B cell (primary cell): ENCODE measurements around the gene TRIM66. TPM values are rescaled to one million over a fixed set of nuclear protein-coding genes. Genes with fewer than 3 reads are reported as not detected.

ENCODE experiments used
- ATAC-seq: fragments of 200-7000 bp; cut with Tn5 transposase; one replicate; pipeline ENCODE4 v1.10.0; 2021; ENCODE audit warnings: low read depth, mild to moderate bottlenecking, moderate number of reproducible peaks, moderate library complexity
- CTCF ChIA-PET: fragments of 350-600 bp; sonication (Branson Sonifier 250); formaldehyde crosslinking; loops from one replicate; lab custom pipeline; 2021; ENCODE audit warnings: antibody characterized with exemption, inconsistent platforms; lab: Charles Lee
- POLR2A ChIA-PET: fragments of 350-600 bp; sonication (Branson Sonifier 250); formaldehyde crosslinking; loops from one replicate; lab custom pipeline; 2021; ENCODE audit warnings: antibody characterized with exemption; lab: Charles Lee
- DNase-seq: peaks from one replicate; pipeline ENCODE4 v3.0.0; 2013
- H2AFZ ChIP-seq: 2 replicates; pipeline ENCODE4 v1.6.1; 2012; ENCODE audit warnings: mild to moderate bottlenecking, low read depth, low read length; ENCODE audit not compliant: insufficient read depth, poor library complexity, severe bottlenecking
- H3K27ac ChIP-seq, 2 donors: 1 replicate in 1 of 2; 2 replicates in 1 of 2; pipeline ENCODE4 v1.5.1; 2012 to 2013; ENCODE audit warnings: low read length in 2 of 2, mild to moderate bottlenecking in 2 of 2, moderate library complexity in 1 of 2
- H3K27me3 ChIP-seq, 4 experiments: fragments of 200-600 bp in 1 of 4; sonication (generic) in 1 of 4; replicated peaks in 1 of 4; 1 replicate in 2 of 4; 2 replicates in 2 of 4; pipeline versions ENCODE4 v1.6.1 to v1.7.0; 2013 to 2016; ENCODE audit warnings: low read length in 3 of 4, mild to moderate bottlenecking in 2 of 4, mixed read lengths in 1 of 4, moderate library complexity in 1 of 4; ENCODE audit not compliant: insufficient read depth in 4 of 4, control insufficient read depth in 3 of 4; ENCODE audit errors: control extremely low read depth in 1 of 4
- H3K36me3 ChIP-seq, 2 experiments: replicated peaks in 1 of 2; 1 replicate in 1 of 2; 2 replicates in 1 of 2; pipeline versions ENCODE4 v1.6.1 to v1.7.1; 2013; ENCODE audit warnings: low read length in 1 of 2; ENCODE audit not compliant: insufficient read depth in 2 of 2, control insufficient read depth in 1 of 2; ENCODE audit errors: control extremely low read depth in 1 of 2, extremely low read depth in 1 of 2
- H3K4me1 ChIP-seq, 2 donors: fragments of 200-600 bp in 1 of 2; sonication (generic) in 1 of 2; 1 replicate in 1 of 2; 2 replicates in 1 of 2; pipeline versions ENCODE4 v1.5.1 to v1.6.1; 2013 to 2017; ENCODE audit warnings: low read length in 2 of 2; ENCODE audit not compliant: control insufficient read depth in 2 of 2, insufficient read depth in 2 of 2
- H3K4me2 ChIP-seq: replicated peaks from 2 replicates; pipeline ENCODE3; 2012; ENCODE audit warnings: mild to moderate bottlenecking, low read depth, low read length; ENCODE audit not compliant: poor library complexity, severe bottlenecking
- H3K4me3 ChIP-seq, 5 experiments: fragments of 200-600 bp in 1 of 5; sonication (generic) in 1 of 5; 1 replicate in 3 of 5; 2 replicates in 2 of 5; pipeline versions ENCODE4 v1.5.1 to v1.7.0; 2011 to 2016; ENCODE audit warnings: low read length in 4 of 5, mild to moderate bottlenecking in 4 of 5, low read depth in 2 of 5, control low read depth in 1 of 5, moderate library complexity in 1 of 5; ENCODE audit not compliant: insufficient read depth in 1 of 5; ENCODE audit errors: control extremely low read depth in 1 of 5, extremely low read depth in 1 of 5
- H3K79me2 ChIP-seq: fragments of 200-600 bp; sonication (generic); one replicate; pipeline ENCODE4 v1.6.0; 2016; ENCODE audit warnings: low read length; ENCODE audit not compliant: control insufficient read depth, insufficient read depth
- H3K9ac ChIP-seq: fragments of 200-600 bp; sonication (generic); 2 replicates; pipeline ENCODE4 v1.6.1; 2017; ENCODE audit warnings: mild to moderate bottlenecking, low read length, moderate library complexity
- H3K9me3 ChIP-seq, 3 donors: one replicate each; pipeline versions ENCODE4 v1.6.1 to v1.7.1; 2013; ENCODE audit warnings: low read length in 2 of 3; ENCODE audit not compliant: control insufficient read depth in 2 of 3, insufficient read depth in 1 of 3; ENCODE audit errors: control extremely low read depth in 1 of 3
- H4K20me1 ChIP-seq: 2 replicates; pipeline ENCODE4 v1.6.0; 2012; ENCODE audit warnings: mild to moderate bottlenecking, low read length; ENCODE audit not compliant: insufficient read depth, control insufficient read depth, poor library complexity, severe bottlenecking
- H3K27ac Mint-ChIP-seq: one replicate; pipeline ENCODE4 v1.8.0; 2021; ENCODE audit warnings: mixed read lengths
- H3K27me3 Mint-ChIP-seq: one replicate; pipeline ENCODE4 v1.8.0; 2021; ENCODE audit warnings: mixed read lengths
- H3K4me1 Mint-ChIP-seq: one replicate; pipeline ENCODE4 v1.8.0; 2021; ENCODE audit warnings: mixed read lengths
- H3K4me3 Mint-ChIP-seq: one replicate; pipeline ENCODE4 v1.8.0; 2021; ENCODE audit warnings: mixed read lengths
- H3K9me3 Mint-ChIP-seq: one replicate; pipeline ENCODE4 v1.8.0; 2022; ENCODE audit warnings: mixed read lengths; ENCODE audit not compliant: insufficient read depth
- CTCF ChIP-seq: fragments of 200-600 bp; IDR thresholded peaks from one replicate; pipeline ENCODE4 v1.8.0; 2022; ENCODE audit warnings: antibody characterized with exemption, mild to moderate bottlenecking
- EZH2 ChIP-seq: IDR thresholded peaks from 2 replicates; pipeline ENCODE4 v1.6.1; 2012; ENCODE audit warnings: borderline replicate concordance, low read depth, mild to moderate bottlenecking, moderate library complexity, low read length; ENCODE audit not compliant: insufficient read depth, poor library complexity, severe bottlenecking
- WGBS: methylation state at CpG from one replicate; pipeline ENCODE4 v1.1.5; 2013; ENCODE audit warnings: missing lambda C conversion rate; ENCODE audit not compliant: insufficient coverage; 5-methylcytosine and 5-hydroxymethylcytosine counted together
- intact Hi-C: fragments of 100-400 bp; cut with micrococcal nuclease; formaldehyde crosslinking; loops from one replicate; pipeline ENCODE4 v1.10.0; 2022
- polyA plus RNA-seq: library from polyadenylated mRNA; depleted of rRNA; stranded (reverse); fragments of >200 nt; gene quantifications from 2 replicates; pipeline ENCODE4 v1.2.3, GENCODE V29; 2012
- total RNA-seq, 2 donors: library from RNA; stranded (reverse); fragments of 120-200 nt in 1 of 2; gene quantifications; 1 replicate in 1 of 2; 2 replicates in 1 of 2; pipeline versions ENCODE4 v1.2.3 to v1.2.4, GENCODE V29; 2013 to 2022

Gene TRIM66
- total and polyA plus RNA-seq, 2 donors (not counting 1 experiment from before 2014, with no cell fraction given), result 11.1 to 21.1 TPM

- H2AFZ ChIP-seq, result no peak overlapping the region
- H3K4me1 Mint-ChIP-seq, result peaks cover 26% of the 10 kb centered on the region
- no peak overlapping the region for H3K4me3 Mint-ChIP-seq
- H3K27ac Mint-ChIP-seq, result no peak overlapping the region
- no peak overlapping the region for H3K4me2 ChIP-seq
- H3K9me3 ChIP-seq, result no peaks in the 10 kb centered on the region
- peaks cover 27 to 28% of the 10 kb centered on the region in 2 donors for H3K4me1 ChIP-seq
- TF ChIP-seq EZH2 (no peak), CTCF (no peak)
- ChIA-PET POLR2A (no interaction called here), CTCF (no interaction called here)
- no peak overlapping the region for H3K4me3 ChIP-seq
- 61% methylated on average over 4 of the region's 4 CpGs for WGBS
- no peaks in the 10 kb centered on the region for H3K79me2 ChIP-seq
- H3K27ac ChIP-seq, result no peak overlapping the region
- no peaks in the 10 kb centered on the region for H4K20me1 ChIP-seq
- H3K36me3 ChIP-seq, result no peaks in the 10 kb centered on the region
- no peak overlapping the region for H3K9ac ChIP-seq
- H3K9me3 Mint-ChIP-seq, result no peaks in the 10 kb centered on the region
- DNase-seq (no peak), ATAC-seq (no peak)
- peaks cover 5% of the 10 kb centered on the region for H3K27me3 Mint-ChIP-seq
- intact Hi-C loops, result no loop called here
- peaks cover 0 to 5% (median 0%) of the 10 kb centered on the region in 4 experiments for H3K27me3 ChIP-seq
These were observed 46.1 kb upstream of the TRIM66 start for GRCh38 chr11:8728563-8728962.

- CTCF ChIA-PET, result no interaction called here
- Mint-ChIP-seq H3K9me3 (no peaks in the 10 kb centered on the region), H3K27me3 (peaks cover 10% of the 10 kb centered on the region), H3K4me1 (peaks cover 4% of the 10 kb centered on the region), H3K27ac (no peak overlapping the region), H3K4me3 (no peak overlapping the region)
- Histone ChIP-seq H3K4me3 (no peak overlapping the region), H4K20me1 (no peaks in the 10 kb centered on the region), H3K79me2 (no peaks in the 10 kb centered on the region), H3K4me2 (no peak overlapping the region), H3K9me3 (no peaks in the 10 kb centered on the region), H3K9ac (no peak overlapping the region), H3K4me1 (peaks cover 5 to 6% of the 10 kb centered on the region in 2 donors), H2AFZ (no peak overlapping the region), H3K27me3 (peaks cover 0 to 5% (median 0%) of the 10 kb centered on the region in 4 experiments), H3K36me3 (no peaks in the 10 kb centered on the region), H3K27ac (no peak overlapping the region)
- TF ChIP-seq CTCF, result no peak
- TF ChIP-seq EZH2, result no peak
- POLR2A ChIA-PET, result no interaction called here
- ATAC-seq (no peak), DNase-seq (no peak)
- intact Hi-C loops, result no loop called here
- 94% methylated on average over 2 of the region's 4 CpGs for WGBS
These were observed 43.9 kb upstream of the TRIM66 start for GRCh38 chr11:8726395-8726794.
